GM19023 (cell line): ENCODE data around the gene PCDHGA9.
"Not testable (repeated sequence)": the region's sequence is repeated elsewhere in the genome, so short reads cannot be mapped to it uniquely, and the experiment has no call there.

Experiments
- ATAC-seq: cut with Tn5 transposase; IDR thresholded peaks from one replicate; pipeline ENCODE4 v1.9.1; 2021; ENCODE audit warnings: mild to moderate bottlenecking, moderate library complexity; ENCODE audit not compliant: unreplicated experiment

Gene PCDHGA9

GRCh38 chr5:141383345-141383744 lies 19.2 kb upstream of the PCDHGA9 start:
- ATAC-seq: no peak

GRCh38 chr5:141384471-141385267 lies 17.9 kb upstream of the PCDHGA9 start:
- no peak for ATAC-seq

- ATAC-seq: peak; percentile 70
Measured at GRCh38 chr5:141387557-141388311, 14.8 kb upstream of the PCDHGA9 start, which contains the start of gene PCDHGB4. PCDHGB4 (plus strand) TSS chr5:141387698; CDS start chr5:141387885, 187 bp downstream.

- no peak for ATAC-seq
Measured at GRCh38 chr5:141388661-141389060, 13.9 kb upstream of the PCDHGA9 start.

- ATAC-seq: no peak
Measured at GRCh38 chr5:141389153-141390042, 13.2 kb upstream of the PCDHGA9 start.

GRCh38 chr5:141392429-141393198 lies 10.0 kb upstream of the PCDHGA9 start, which contains the start of gene PCDHGA8:
PCDHGA8 (plus strand) TSS chr5:141392633; CDS start chr5:141392814, 181 bp downstream.
- no peak for ATAC-seq

- no peak for ATAC-seq
Measured at GRCh38 chr5:141393267-141393666, 9.3 kb upstream of the PCDHGA9 start.

GRCh38 chr5:141394401-141395187 lies 8.0 kb upstream of the PCDHGA9 start:
- ATAC-seq: not testable (repeated sequence)

GRCh38 chr5:141397756-141398551 lies 4.6 kb upstream of the PCDHGA9 start, which contains the start of gene PCDHGB5:
PCDHGB5 (plus strand) TSS chr5:141397947; CDS start chr5:141398128, 181 bp downstream.
- ATAC-seq: peak; percentile 88

GRCh38 chr5:141398608-141399007 lies 4.0 kb upstream of the PCDHGA9 start:
- ATAC-seq: no peak

GRCh38 chr5:141399555-141400258 lies 2.9 kb upstream of the PCDHGA9 start:
- no peak for ATAC-seq

GRCh38 chr5:141403387-141403786 lies 809 bp downstream of the PCDHGA9 start:
- no peak for ATAC-seq

- not testable (repeated sequence) for ATAC-seq
Measured at GRCh38 chr5:141407790-141408505, 5.4 kb downstream of the PCDHGA9 start, which contains the start of gene PCDHGB6. PCDHGB6 (plus strand) TSS chr5:141408021; CDS start chr5:141408203, 182 bp downstream.

GRCh38 chr5:141409598-141410306 lies 7.2 kb downstream of the PCDHGA9 start:
- no peak for ATAC-seq

GRCh38 chr5:141411575-141411974 lies 9.0 kb downstream of the PCDHGA9 start:
- no peak for ATAC-seq

GRCh38 chr5:141412854-141413539 lies 10.4 kb downstream of the PCDHGA9 start, which contains the start of gene PCDHGA10:
PCDHGA10 (plus strand) TSS chr5:141412987; CDS start chr5:141413176, 189 bp downstream.
- peak; percentile 62 for ATAC-seq
